Glutamatergic neuron (in vitro differentiated cells): ENCODE results near the gene BLOC1S3. TPM values are rescaled to one million over a fixed set of nuclear protein-coding genes. Genes with fewer than 3 reads are reported as not detected.

Source experiments
- DNase-seq: peaks from one replicate; pipeline ENCODE4 v3.0.0; 2022
- H3K27ac Mint-ChIP-seq: one replicate; pipeline ENCODE4 v1.8.0; 2020; ENCODE audit warnings: mild to moderate bottlenecking, mixed read lengths, inconsistent platforms; ENCODE audit not compliant: unreplicated experiment
- H3K27me3 Mint-ChIP-seq: one replicate; pipeline ENCODE4 v1.8.0; 2020; ENCODE audit warnings: mild to moderate bottlenecking, moderate library complexity, mixed read lengths, inconsistent platforms; ENCODE audit not compliant: unreplicated experiment
- H3K36me3 Mint-ChIP-seq: one replicate; pipeline ENCODE4 v1.8.0; 2020; ENCODE audit warnings: mild to moderate bottlenecking, mixed read lengths, inconsistent platforms; ENCODE audit not compliant: unreplicated experiment
- H3K4me1 Mint-ChIP-seq: one replicate; pipeline ENCODE4 v1.8.0; 2020; ENCODE audit warnings: mild to moderate bottlenecking, low read depth, mixed read lengths, inconsistent platforms; ENCODE audit not compliant: unreplicated experiment
- H3K4me3 Mint-ChIP-seq: one replicate; pipeline ENCODE4 v1.8.0; 2020; ENCODE audit warnings: mild to moderate bottlenecking, mixed read lengths, inconsistent platforms; ENCODE audit not compliant: unreplicated experiment
- H3K9me3 Mint-ChIP-seq: one replicate; pipeline ENCODE4 v1.8.0; 2020; ENCODE audit warnings: mild to moderate bottlenecking, moderate library complexity, mixed read lengths, inconsistent platforms; ENCODE audit not compliant: unreplicated experiment
- total RNA-seq: library from RNA; stranded (reverse); fragmentation: NEBNext Ultra II Directional; extraction: Animal tissue kit (Norgen Biotek cat#: 25700); gene quantifications from one replicate; pipeline ENCODE4 v1.2.1, GENCODE V29; 2021; ENCODE audit not compliant: unreplicated experiment
- TF ChIP-seq, protein P1 (sequence below): fragments of 200-600 bp; sonication (generic); IDR thresholded peaks from one replicate; pipeline ENCODE4 v1.5.0; 2021; ENCODE audit not compliant: partially characterized antibody, unreplicated experiment

BLOC1S3 gene
- total RNA-seq, 1 donor from 2014 or later = 8.1 TPM

DNA sequence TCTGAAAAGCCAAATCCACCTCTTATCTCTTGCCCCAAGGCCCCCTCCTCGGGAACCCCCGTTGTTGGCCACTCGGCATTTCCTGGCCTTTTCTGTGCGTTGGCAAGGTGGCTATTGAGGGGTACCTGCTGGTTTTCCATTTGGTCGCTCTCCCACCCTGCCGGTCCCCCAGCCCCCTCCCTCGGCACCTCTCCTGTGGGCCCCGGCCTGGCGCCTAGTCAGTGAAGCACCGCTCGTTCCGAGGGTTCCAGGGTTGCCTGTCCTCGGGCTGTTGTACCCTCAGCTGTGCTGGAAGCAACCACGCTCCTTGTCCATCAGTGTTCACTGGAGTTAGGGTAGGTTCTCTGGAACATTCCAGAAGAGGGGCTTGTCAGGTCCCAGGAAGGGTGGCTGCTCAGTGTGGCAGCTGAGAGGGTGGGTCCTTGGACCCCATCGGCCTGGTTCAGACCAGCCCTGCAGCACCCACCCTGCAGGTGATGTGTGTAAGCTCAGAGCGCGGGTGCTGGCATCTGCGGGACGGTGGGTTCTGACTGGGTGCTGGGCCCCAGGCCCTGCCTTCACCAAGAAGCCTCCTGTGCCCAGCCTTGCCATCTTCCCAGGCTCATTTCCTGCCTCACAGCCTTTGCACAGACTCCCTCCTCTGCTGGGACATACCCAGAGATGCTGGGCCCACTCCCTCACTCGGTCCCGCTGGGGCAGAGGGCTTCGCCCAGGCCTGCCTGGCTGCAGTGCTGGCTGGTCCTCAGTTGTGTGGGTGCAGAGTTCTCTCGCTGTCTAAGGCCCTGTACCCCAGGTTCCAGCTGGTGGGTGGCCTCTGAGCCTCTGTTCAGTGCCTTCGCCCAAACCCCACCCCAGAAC, 39.1 kb upstream of the BLOC1S3 start:
- DNase-seq = no peak
- Mint-ChIP-seq H3K27me3 (peaks cover 2% of the 10 kb centered on the region), H3K9me3 (peaks cover 15% of the 10 kb centered on the region)

DNA sequence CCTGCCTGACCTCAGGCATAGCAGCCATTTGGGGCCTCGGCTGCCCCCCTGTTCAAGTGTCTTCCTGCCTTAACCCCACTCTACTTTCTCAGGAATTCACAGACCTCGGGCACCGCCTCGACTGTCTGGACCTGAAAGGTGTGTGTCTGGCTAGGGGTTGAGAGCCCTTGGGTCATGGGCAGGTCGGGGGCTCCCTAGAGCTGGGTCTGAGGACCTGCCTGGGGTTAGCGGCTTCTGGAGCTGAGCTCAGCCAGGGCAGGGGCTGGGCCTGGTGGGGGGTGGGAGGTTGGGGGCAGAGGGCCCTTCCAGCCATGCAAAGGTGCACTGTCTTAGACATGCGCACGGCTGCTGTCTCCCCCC, 38.5 kb upstream of the BLOC1S3 start:
- Mint-ChIP-seq H3K9me3 (peaks cover 15% of the 10 kb centered on the region), H3K27ac (no peak overlapping the region), H3K36me3 (peaks cover 4% of the 10 kb centered on the region), H3K27me3 (peaks cover 2% of the 10 kb centered on the region), H3K4me1 (peaks cover 29% of the 10 kb centered on the region), H3K4me3 (no peak overlapping the region)
- no peak for DNase-seq
- TF ChIP-seq, protein P1, sequence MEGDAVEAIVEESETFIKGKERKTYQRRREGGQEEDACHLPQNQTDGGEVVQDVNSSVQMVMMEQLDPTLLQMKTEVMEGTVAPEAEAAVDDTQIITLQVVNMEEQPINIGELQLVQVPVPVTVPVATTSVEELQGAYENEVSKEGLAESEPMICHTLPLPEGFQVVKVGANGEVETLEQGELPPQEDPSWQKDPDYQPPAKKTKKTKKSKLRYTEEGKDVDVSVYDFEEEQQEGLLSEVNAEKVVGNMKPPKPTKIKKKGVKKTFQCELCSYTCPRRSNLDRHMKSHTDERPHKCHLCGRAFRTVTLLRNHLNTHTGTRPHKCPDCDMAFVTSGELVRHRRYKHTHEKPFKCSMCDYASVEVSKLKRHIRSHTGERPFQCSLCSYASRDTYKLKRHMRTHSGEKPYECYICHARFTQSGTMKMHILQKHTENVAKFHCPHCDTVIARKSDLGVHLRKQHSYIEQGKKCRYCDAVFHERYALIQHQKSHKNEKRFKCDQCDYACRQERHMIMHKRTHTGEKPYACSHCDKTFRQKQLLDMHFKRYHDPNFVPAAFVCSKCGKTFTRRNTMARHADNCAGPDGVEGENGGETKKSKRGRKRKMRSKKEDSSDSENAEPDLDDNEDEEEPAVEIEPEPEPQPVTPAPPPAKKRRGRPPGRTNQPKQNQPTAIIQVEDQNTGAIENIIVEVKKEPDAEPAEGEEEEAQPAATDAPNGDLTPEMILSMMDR = no peak

More for the DNA sequence above, 39.1 kb upstream of the BLOC1S3 start:
- Mint-ChIP-seq H3K4me1 (peaks cover 29% of the 10 kb centered on the region), H3K36me3 (peaks cover 4% of the 10 kb centered on the region), H3K4me3 (no peak overlapping the region), H3K27ac (no peak overlapping the region)
- TF ChIP-seq, protein P1 = no peak

DNA sequence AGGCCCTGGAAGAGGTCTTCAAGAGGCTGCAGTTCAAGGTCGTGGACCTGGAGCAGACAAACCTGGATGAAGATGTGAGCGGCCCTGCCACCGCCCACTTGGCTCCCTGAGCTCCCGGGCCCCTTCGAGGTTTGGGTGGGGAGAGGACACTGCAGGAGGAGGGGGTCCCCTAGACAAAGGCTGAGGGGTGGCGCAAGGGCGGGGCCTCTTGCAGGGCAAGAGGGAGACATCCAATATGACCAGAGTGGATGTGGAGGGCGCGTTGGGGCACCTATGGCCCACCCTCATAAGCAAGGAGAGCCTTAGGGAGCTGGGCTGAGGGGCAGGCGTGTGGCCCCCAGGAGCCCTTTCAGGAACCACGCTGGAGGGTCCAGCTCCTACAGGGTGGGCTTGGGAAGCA, 38.1 kb upstream of the BLOC1S3 start:
- peaks cover 29% of the 10 kb centered on the region for H3K4me1 Mint-ChIP-seq
- H3K27ac Mint-ChIP-seq = no peak overlapping the region
- peaks cover 4% of the 10 kb centered on the region for H3K36me3 Mint-ChIP-seq
- H3K9me3 Mint-ChIP-seq = peaks cover 15% of the 10 kb centered on the region
- TF ChIP-seq, protein P1 = no peak
- H3K27me3 Mint-ChIP-seq = peaks cover 2% of the 10 kb centered on the region
- no peak overlapping the region for H3K4me3 Mint-ChIP-seq
- no peak for DNase-seq

DNA sequence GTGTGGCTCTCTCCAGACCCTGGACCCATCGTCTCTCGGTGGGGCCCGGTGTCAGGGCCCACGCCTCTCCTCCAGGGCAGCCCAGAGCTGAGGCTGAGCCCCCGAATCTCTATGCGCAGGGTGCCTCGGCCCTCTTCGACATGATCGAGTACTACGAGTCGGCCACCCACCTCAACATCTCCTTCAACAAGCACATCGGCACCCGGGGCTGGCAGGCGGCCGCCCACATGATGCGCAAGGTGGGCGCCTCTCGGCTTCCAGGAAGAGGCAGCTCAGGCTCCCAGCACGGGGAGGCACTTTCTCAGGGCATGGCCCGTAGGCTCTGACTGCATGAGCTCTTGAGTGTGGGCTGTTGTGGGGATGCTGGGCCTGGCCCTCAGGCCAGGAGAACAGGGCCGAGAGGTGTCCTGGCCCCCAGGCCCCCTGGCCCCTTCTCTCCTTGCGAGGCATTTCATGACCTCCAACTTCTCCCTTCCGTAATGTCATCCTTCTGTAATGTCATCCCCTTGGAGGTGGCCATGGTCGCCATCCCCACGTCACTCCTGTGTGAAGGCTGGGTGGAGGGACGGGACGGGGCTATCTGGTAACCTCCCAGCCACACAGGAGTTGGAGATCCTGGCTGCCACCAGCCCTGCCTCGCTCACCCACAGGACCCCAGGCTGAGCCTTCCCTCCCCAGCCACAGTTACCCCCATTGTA, 37.2 kb upstream of the BLOC1S3 start:
- DNase-seq = no peak
- H3K4me3 Mint-ChIP-seq = no peak overlapping the region
- H3K27me3 Mint-ChIP-seq = peaks cover 2% of the 10 kb centered on the region
- peaks cover 13% of the 10 kb centered on the region for H3K9me3 Mint-ChIP-seq
- H3K36me3 Mint-ChIP-seq = peaks cover 4% of the 10 kb centered on the region
- peaks cover 24% of the 10 kb centered on the region for H3K4me1 Mint-ChIP-seq
- TF ChIP-seq, protein P1 = no peak
- H3K27ac Mint-ChIP-seq = no peak overlapping the region
